Activated gamma-delta T cell (primary cell): ENCODE data around the gene RNF212B.
A peak's percentile ranks its signal among the peaks of the same experiment; 100 is the strongest.
"Not testable (repeated sequence)": the region's sequence is repeated elsewhere in the genome, so short reads cannot be mapped to it uniquely, and the experiment has no call there.

Experiments
- DNase-seq: peaks from one replicate; lab custom pipeline; 2025; lab: John Stamatoyannopoulos, UW
- total RNA-seq, 2 donors: gene quantifications; one replicate each; lab custom pipeline; 2026; lab: John Stamatoyannopoulos, UW

RNF212B gene
- 0 to 0.26 reads per million in 2 donors for total RNA-seq

GRCh38 chr14:23237772-23238594, at the start of gene RNF212B:
RNF212B (plus strand) TSS chr14:23237936; CDS start chr14:23240346, 2,410 bp downstream.
- peak; percentile 24 for DNase-seq

- no peak for DNase-seq
Observed at GRCh38 chr14:23193432-23193831, 44.3 kb upstream of the RNF212B start.

- no peak for DNase-seq
Observed at GRCh38 chr14:23195552-23196101, 42.1 kb upstream of the RNF212B start.

GRCh38 chr14:23196487-23196886, 41.2 kb upstream of the RNF212B start:
- DNase-seq, result not testable (repeated sequence)

GRCh38 chr14:23199141-23199540, 38.6 kb upstream of the RNF212B start:
- not testable (repeated sequence) for DNase-seq

- DNase-seq, result no peak
Observed at GRCh38 chr14:23202001-23202400, 35.7 kb upstream of the RNF212B start.

GRCh38 chr14:23206422-23207145, 31.2 kb upstream of the RNF212B start:
- no peak for DNase-seq

- DNase-seq, result no peak
Observed at GRCh38 chr14:23207146-23207540, 30.6 kb upstream of the RNF212B start.

- no peak for DNase-seq
Observed at GRCh38 chr14:23208324-23208723, 29.4 kb upstream of the RNF212B start.

GRCh38 chr14:23209651-23210423, 27.9 kb upstream of the RNF212B start:
- DNase-seq, result no peak

- DNase-seq, result no peak
Observed at GRCh38 chr14:23215421-23215820, 22.3 kb upstream of the RNF212B start.

GRCh38 chr14:23217032-23218020, 20.4 kb upstream of the RNF212B start:
- DNase-seq, result no peak

- no peak for DNase-seq
Observed at GRCh38 chr14:23219075-23219474, 18.7 kb upstream of the RNF212B start.

- DNase-seq, result not testable (repeated sequence)
Observed at GRCh38 chr14:23224958-23225357, 12.8 kb upstream of the RNF212B start.

- DNase-seq, result no peak
Observed at GRCh38 chr14:23227566-23227965, 10.2 kb upstream of the RNF212B start.

GRCh38 chr14:23228812-23229211, 8.9 kb upstream of the RNF212B start:
- DNase-seq, result no peak

- DNase-seq, result not testable (repeated sequence)
Observed at GRCh38 chr14:23232241-23232808, 5.4 kb upstream of the RNF212B start.

- DNase-seq, result no peak
Observed at GRCh38 chr14:23240661-23241060, 2.9 kb downstream of the RNF212B start.

GRCh38 chr14:23241061-23241715, 3.5 kb downstream of the RNF212B start:
- not testable (repeated sequence) for DNase-seq

GRCh38 chr14:23242076-23242475, 4.3 kb downstream of the RNF212B start:
- DNase-seq, result no peak
